Stimulated activated CD8-positive, alpha-beta memory T cell treated with anti-CD3 and anti-CD28 coated beads, Interleukin-2, amount 100 ng/mL, for 48 hours (primary cell): ENCODE measurements around the gene SDHB.

Experiments
- DNase-seq, 2 donors: peaks; one replicate each; pipeline ENCODE4 v3.0.0-alpha.2; 2020; ENCODE audit warnings: low read depth in 2 of 2

The SDHB gene

DNA sequence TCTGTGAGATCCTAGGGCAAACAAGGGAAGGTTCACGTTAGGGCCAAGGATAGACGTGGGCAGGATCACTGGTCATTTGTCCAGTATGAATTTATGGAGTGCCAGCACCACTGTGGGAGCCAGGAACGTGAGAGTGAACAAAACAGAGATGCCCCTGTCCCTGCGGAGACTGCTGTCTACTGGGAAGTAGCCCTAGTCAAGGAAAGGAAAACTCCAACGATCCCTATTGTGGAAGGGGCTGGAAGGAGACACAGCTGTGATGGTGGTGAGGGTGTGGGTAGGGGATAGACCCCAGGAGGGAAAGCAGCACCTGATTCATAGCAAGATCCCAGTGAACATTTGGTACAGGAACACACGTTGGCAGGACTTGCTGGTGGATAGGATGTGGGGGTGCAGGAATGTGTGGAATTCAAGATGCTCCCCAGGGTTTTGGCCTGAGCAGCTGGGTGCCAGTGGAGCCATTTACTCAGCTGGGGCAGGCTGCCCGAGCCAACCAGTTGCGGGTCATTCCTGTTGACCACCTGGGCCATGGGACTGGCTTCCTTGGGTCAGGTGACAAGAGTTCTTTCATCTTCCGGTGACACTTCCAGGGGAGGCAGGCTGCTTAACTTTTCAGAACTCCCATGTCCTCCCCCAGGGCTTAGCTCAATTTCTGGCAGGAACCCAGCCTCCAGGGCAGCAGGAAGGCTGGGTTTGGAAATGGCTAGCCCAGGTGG, 40.9 kb downstream of the SDHB start:
- no peak for DNase-seq

DNA sequence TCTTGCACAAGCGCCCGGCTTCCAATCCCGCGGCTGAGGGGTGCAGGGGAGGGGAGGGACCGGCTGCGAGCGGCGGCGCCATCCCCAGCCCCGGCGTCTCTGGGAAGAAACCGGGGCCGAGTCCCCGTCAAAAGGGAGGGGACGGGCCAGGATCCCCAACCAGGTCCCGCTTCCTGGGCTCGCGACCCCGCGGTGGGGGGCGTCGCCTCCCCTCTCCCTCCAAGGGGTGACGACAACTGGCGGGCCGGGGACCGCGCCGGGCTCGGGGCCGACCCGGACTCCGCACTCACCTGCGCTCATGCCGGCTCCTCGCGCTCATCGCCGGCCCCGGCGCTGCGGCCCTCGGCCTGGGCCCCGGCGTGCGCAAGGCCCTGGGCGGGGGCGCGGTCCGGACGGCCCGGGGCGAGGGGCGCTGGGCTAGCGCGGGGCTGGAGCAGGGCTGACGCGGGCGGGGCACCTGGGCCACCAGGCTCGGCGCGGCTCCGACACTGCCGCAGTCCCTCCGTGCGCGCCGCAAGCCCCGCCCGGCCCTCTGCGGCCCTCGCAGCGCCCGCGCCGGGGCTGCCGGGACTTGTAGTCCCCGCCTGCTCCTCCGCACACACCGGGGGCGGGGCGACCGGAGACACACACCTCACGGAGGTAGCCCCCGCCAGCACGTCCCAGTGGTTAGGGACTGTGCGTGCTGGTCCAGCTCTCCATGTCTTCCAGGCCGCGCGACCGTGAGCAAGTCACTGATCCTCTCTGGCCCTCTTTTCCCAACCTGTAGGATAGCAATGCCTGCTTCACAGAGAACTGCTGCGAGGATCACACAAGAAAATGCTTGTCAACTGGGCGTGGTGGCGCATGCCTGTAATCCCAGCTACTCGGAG, 42.2 kb downstream of the SDHB start, which contains the start of gene ATP13A2:
Gene ATP13A2, minus strand, starts transcription at position 490 of the 869 bp plus-strand sequence. Its CDS starts 190 bp downstream, at position 300.
- peak; percentile 70 to 85 for DNase-seq

DNA sequence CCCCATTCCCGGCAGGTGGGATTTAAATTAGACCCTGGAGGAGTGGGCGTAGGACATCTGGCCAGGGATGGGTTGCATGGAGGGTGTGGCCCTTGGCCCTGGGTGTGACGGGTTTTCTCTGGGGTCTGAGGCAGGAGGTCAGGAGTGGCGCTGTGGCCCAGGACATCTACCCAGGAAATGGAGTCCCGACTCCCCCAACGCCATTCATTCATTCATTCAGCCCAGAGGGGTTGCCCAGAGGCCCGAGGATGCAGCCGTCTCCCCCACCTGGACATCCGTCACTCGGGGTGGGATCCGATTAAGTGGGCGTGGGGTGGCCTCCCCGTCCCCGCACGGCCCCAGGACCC, 42.8 kb downstream of the SDHB start:
- DNase-seq = no peak

DNA sequence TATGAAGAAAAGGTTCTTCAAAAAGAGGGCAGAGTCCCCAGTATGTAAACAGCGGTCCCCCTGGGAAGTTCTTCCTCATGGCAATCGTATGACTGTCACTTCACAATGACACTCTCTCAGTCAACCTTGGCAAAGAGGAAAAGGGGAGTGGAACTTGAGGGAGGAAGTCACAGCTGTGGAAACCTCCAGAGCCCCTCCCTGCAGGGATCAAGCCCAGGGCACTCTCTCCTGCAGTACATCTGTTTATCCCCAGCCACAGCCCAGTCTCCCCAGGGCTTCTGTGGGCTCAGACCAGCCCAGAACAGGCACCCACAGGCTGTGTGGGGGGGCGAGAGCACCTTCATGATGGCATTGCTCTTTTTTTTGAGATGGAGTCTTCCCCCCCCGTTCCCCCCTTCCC, 44.1 kb downstream of the SDHB start:
- no peak for DNase-seq

DNA sequence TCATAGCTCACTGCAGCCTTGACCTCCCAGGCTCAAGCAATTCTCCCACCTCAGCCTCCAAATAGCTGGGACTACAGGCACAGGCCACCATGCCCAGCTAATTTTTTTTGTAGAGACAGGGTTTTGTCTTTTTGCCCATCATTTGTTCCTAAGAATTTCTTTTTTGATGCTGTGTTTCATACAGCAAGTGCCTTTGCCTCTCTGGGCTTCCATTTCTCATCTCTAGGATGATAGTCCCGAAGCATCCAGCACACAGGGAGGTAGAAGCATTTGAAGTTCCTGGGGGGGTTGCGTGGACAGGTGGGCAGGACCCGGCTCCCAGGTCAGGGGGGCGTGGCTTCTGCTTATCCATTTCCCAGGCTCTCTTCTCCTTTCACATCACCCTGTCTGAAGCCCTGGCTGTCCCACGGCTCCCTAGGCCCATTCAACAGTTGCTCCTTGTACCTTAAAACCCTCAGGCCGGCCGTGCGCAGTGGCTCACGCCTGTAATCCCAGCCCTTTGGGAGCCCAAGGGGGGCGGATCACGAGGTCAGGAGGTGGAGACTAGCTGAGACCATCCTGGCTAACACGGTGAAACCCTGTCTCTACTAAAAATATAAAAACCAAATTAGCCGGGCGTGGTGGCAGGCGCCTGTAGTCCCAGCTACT, 45.5 kb downstream of the SDHB start:
- no peak for DNase-seq

DNA sequence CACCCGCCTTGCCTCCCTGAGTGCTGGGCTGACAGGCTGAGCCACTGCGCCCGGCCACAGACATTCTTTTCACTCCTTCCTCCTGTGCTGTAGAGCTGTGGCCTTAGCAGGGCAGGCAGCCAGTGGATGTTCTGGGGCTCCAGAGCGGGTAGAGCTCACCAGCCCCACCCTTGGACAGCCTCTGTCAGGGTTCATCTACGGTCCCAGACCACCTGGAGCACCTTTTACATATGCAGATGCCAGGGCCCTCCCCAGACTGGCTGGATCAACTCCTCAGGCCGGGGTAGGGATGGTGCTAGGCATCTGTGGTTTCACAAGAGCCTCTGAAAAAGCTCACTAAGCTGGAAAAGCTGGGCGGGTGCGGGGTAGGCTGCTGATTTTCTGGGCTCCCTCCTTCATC, 46.7 kb downstream of the SDHB start:
- DNase-seq = no peak

DNA sequence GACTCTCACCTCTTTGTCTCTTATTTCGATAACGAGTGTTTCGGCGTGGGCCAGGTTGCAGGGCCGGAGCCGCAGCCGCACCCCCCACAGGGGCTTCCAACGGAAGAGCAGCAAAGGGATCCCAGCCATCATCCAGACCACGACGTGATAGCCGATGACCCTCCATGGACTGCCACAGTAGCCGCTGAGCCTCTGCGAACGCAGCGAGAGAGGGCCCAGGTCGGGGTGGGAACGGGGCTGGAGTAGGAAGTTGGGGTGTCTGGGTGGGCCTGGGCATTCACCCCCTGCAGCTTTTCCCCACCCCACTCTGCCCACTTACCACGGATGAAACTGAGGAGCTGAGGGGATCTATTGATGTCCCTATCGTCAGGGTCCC, 48.5 kb downstream of the SDHB start:
- DNase-seq = no peak

DNA sequence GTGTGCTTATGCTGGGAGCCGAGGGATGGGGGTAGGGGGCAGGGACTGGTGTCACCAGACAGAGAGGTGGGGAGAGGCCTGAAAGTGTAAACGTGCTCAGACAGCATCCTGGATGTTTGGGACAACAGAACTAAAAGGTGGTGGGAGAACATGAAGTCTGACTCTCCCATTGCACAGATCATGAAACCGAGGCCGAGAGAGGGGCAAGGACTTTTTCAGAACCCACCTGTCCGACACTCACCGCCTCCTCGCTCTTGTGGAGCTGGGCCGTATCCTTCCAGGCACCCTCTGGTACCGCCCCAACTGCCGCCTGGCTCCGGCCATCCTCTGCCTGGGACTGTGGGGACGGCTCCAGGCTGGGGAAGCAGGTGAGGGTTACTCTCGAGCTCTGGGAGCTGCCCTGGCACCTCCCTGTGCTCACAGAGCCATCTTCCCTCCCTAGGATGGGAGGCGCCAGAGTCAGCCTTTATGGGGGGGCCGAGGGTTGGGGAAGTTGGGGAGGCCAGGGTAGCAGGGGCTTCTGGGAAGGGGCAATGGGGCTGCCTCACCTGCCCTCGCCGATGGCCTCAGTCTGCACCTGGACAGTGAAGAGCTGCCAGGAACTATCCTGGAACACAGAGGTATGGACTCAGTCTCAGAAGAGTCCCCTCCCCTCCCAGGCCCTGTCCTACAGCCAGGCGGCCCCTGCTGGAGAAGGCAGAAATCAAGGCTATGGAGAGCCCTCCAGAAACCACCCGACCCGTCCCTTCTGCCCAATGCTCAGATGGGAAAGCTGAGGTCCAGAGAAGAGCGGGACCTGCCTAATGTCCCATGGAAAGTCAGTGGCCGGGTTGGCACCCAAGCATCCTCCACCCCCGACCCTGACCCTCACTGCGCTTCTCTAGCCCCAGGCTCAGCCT, 49.1 kb downstream of the SDHB start:
- DNase-seq = no peak

DNA sequence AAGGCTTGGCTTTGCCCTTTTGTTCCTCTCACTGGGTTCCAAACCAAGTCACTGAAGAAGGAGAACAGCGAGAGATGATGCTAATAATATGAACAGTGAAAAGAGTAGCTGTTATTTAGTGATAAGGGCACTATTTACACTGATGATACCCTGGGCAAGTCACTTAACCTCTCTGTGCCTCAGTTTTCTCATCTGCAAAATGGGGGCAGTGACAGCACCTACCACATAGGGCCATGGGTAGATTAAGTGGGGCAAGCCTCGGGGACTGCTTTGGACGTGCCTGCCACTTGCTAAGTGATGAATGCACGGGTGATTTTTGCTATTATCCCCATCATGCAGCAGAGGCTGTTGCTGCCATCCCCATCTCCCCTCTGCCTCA, 51.3 kb downstream of the SDHB start:
- no peak for DNase-seq

DNA sequence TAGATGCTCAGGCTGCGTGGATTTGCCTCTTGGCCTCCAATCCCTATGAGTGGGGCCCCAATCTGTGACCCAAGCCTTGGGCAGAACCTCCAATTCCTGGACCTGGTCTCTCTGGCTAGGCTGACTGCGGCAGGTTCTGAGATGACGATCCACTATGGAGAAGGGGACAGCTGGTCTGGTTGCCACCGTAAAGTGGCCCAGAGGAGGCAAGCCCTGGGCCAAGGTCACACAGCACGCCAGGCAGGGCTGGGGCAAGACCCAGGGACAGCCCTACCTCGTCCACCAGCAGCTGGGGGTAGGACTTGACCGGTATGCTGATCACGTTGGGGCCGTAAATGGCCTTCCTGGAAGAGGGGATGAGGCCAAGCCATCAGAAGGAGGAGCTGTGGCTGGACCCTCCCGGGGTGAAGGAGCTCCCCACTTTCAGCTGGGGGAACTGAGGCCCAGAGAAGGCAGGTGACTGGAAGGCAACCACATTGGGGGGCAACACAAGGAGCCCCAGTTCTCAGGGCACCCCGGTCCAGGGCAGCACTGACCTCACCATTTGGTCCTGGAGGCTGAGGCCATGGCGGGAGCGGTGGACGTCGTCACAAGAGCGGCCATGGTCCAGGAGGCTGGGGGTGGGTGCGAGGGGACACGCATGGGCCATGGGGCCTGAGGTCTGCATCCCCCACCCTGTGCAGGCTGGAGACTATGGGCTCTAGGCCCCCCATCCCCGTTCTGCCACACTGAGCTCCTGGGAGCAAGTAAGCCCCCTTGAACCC, 51.9 kb downstream of the SDHB start:
- no peak for DNase-seq

DNA sequence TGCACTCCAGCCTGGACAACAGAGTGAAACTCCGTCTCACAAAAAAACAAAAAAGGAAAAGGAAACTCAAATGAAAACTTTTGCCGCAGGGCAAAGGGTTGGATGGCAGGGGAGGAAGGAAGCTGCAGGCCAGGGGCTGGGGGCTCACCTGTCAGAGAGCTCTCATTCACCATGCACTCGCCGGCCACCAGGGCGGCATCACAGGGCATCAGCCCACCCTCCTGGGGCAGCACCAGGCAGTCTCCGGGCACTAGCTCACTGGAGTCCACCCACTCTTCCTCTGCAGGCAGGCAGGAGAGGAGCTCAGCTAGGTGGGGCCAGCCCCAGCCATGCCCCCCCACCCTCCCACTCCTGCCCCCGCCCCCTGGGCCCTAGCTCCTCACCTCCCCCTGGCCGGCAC, 54.0 kb downstream of the SDHB start:
- DNase-seq = no peak

DNA sequence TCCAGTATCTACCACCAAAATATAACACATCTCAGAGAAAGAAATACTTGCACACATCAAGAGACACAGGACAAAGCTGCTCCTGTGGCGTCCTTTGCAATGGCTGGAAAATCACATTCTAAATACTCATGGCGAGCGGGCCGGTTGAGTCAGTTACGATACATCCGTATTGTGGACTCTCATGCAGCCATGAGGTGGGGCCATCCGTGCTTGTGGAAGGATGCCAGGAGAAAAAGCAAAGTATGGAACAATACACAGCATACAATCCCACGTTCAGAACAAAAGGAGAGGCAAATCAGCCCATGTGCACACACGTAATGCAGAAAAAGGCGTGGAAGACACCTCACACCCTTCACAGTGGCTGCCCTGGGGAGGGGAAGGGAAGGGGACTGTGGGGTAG, 55.2 kb downstream of the SDHB start:
- no peak for DNase-seq

DNA sequence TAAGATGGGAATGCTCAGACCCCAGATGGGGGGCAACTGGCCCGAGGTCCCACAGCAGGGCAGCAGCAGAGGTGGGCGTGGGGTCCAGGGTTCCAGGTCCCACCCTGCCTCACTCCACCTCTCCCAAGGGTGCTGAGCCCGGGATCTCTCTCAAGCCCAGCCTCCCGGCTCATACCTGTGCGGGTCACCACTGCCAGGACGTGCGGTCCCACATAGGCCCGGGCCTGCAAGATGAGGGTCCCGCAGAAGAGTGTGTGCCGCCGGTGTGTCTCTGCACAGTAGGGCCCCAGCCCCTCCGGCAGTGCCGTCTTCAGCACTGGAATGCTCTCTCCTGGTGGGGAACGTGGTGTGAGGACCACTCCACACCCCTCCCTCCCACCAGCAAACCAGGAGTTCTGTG, 57.0 kb downstream of the SDHB start:
- no peak for DNase-seq

DNA sequence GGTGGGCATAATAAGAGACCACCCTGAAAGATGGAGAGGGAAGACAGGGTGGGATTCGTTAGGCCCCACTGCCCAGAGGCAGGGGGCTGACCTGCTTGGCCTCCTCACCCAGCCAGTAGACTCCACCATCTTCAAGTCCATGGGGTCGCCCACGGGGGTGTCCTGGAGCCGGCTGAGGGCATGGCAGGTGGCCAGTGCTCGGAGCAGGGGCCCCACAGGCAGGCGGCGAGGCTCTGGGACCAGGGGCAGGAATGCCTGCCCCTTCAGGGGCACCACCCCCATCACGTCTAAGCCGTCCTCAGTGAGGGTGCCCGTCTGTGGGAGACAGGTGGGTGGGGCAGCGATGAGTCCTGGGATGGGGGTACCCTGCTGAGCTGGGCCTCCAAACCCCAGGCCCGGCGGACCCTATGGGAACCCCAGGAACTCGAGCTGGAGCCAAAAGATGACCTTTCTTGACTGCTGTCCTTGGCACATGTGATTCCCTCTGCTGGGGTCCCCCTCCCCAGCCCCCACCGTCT, 60.3 kb downstream of the SDHB start:
- no peak for DNase-seq

DNA sequence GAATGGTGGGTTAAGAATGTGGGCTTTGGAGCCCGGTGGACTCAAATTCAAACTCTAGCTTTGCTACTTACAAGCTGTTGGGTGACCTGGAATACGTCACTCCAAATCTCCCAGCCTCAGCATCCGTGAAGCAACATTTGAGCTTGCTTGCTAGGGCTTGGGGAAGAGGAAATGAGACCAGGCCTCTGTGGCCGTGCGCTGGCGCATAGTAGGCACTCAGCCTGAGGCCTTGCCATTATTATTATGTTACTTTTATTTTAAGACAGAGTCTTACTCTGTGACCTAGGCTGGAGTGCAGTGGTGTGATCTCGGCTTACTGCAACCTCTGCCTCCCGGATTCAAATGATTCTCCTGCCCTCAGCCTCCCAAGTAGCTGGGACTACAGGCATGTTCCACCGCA, 61.2 kb downstream of the SDHB start:
- DNase-seq = no peak

DNA sequence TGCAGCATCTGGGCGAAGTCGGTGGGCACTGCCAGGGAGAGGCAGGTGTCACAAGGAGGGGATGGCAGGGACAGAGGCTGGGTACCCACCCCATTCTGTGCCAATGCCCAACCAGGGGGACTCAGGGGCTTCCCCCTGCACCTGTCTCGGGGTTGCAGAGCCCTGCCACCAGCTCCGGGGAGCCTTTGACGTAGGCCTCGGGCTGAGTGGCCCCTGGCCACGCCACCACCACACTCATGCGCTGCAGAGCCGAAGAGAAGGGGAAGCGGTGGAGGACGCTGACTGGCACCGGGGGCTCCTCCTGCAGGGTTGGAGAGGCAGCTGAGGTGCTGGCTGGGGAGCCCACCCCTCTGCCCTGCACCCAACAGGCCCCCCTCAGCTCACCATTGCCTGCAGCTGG, 61.7 kb downstream of the SDHB start:
- no peak for DNase-seq

DNA sequence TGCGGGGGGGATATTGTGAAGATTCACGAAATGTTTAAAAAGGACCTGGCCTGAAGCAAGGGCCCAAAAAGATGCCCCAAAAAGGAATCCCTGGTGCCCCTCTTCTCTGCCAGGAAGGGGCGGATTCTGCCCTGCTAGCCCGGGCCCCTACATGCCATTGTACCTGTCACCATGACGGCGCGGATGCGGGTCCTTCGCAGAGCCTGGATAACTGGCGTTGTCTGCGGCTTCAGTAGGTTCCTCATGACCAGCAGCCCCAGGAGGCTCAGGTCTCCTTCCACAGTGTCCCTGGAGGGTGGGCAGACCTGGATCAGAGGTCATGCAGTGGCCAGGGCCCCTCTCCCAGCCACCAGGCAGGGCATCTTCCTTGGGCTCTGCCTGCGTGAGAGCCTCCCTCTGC, 62.3 kb downstream of the SDHB start:
- no peak for DNase-seq

DNA sequence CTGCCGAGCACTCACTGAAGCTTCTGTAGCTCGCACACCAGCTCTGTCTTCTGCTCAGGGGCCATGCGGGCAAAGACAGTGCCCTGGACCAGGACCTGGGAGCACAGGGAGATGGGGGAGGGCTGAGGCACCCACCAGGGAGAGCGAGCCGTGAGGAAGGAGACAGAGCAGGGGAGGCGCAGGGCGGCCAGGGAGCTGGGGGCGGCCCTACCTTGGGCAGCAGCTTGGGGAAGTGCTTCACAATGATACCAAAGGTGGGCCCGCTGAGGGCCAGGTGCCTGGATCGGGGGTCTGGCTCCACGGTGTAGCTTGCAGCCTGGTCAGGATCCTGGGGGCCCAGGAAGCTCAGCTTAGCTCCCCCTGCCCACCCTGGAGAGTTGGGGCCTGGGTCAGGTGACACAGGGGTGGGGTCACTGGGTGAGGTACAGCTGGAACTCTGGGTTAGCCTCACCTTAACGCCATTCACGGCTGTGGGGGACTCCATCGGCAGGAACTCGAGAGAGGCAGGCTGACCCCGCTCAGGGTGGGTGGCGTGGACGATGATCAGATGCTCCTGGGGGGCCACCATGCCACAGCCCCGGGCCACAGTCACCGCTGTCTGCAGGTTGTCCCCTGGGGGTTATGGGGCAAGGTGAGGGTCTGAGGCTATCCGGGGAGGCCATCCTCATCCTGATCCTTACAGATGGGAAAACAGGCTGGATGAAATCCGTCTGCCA, 64.0 kb downstream of the SDHB start:
- DNase-seq = no peak

DNA sequence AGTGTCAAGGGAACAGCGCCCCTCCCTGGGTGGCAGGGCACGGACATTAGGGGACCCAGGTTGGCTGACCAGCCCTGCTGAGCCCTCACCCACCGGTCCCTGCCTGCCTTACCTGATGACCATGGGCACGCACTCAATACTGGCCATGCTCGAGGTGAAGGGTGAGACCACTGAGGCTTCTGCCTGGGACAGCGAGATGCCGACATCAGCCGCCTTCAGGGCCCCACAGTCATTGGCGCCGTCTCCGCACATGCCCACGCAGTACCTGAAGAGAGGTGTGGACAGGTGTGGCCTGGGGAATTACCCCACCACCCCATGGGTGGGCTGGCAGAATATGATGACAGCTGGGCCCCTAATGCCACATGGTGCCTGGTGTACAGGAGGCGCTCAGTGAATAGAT, 65.6 kb downstream of the SDHB start:
- DNase-seq = no peak

DNA sequence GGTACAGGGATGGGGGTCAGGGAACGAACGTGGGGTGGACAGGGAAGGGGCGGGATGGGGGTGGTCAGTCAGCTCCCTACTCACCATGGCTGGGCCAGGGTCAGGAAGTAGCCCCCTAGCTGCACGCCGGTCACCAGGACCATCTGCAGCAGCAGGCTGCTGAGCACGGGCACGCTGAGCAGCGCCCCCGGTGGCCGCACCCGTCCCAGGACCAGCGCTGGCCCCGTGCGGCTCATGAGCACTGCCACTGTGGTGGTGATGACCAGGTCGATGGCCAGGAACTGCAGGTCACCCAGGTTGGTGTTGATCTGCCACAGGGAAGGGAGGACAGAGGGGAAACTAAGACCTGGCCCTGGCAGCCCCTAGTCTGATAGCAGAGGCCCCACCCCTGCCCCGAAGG, 66.9 kb downstream of the SDHB start:
- DNase-seq = no peak
